Activated CD8-positive, alpha-beta T cell treated with anti-CD3 and anti-CD28 coated beads for 36 hours (primary cell): ENCODE data around the gene SSU72. TPM values are rescaled to one million over a fixed set of nuclear protein-coding genes. Genes with fewer than 3 reads are reported as not detected.
"Not testable (repeated sequence)": the region's sequence is repeated elsewhere in the genome, so short reads cannot be mapped to it uniquely, and the experiment has no call there.

ENCODE experiments used
- ATAC-seq: fragments of 200-7000 bp; cut with Tn5 transposase; one replicate; pipeline ENCODE4 v1.10.0; 2021; ENCODE audit warnings: mild to moderate bottlenecking, moderate library complexity
- CTCF ChIA-PET: fragments of 350-600 bp; sonication (Branson Sonifier 250); formaldehyde crosslinking; loops from one replicate; lab custom pipeline; 2021; ENCODE audit warnings: antibody characterized with exemption; lab: Charles Lee
- POLR2A ChIA-PET: fragments of 350-600 bp; sonication (Branson Sonifier 250); formaldehyde crosslinking; loops from one replicate; lab custom pipeline; 2021; ENCODE audit warnings: antibody characterized with exemption; lab: Charles Lee
- DNase-seq: peaks from one replicate; pipeline ENCODE4 v3.0.0-alpha.2; 2020
- H3K27ac Mint-ChIP-seq: one replicate; pipeline ENCODE4 v1.8.0; 2021; ENCODE audit warnings: mild to moderate bottlenecking, mixed read lengths
- H3K27me3 Mint-ChIP-seq: one replicate; pipeline ENCODE4 v1.8.0; 2021; ENCODE audit warnings: mixed read lengths
- H3K36me3 Mint-ChIP-seq: one replicate; pipeline ENCODE4 v1.8.0; 2021; ENCODE audit warnings: low read depth, mixed read lengths
- H3K4me1 Mint-ChIP-seq: one replicate; pipeline ENCODE4 v1.8.0; 2021; ENCODE audit warnings: low read depth, mixed read lengths
- H3K4me3 Mint-ChIP-seq: one replicate; pipeline ENCODE4 v1.8.0; 2021; ENCODE audit warnings: mild to moderate bottlenecking, moderate library complexity, mixed read lengths
- H3K9me3 Mint-ChIP-seq: one replicate; pipeline ENCODE4 v1.8.0; 2021; ENCODE audit warnings: mixed read lengths
- intact Hi-C: fragments of 100-400 bp; cut with micrococcal nuclease; formaldehyde crosslinking; loops from one replicate; pipeline ENCODE4 v1.10.0; 2022
- total RNA-seq, 2 experiments: library from RNA; stranded (reverse); gene quantifications; one replicate each; pipeline ENCODE4 v1.2.3, GENCODE V29; 2021
- TF ChIP-seq, protein P1 (sequence below): fragments of 200-600 bp; IDR thresholded peaks from one replicate; pipeline ENCODE4 v1.8.0; 2022; ENCODE audit warnings: antibody characterized with exemption, mild to moderate bottlenecking

Gene SSU72
- total RNA-seq, 2 experiments from 2014 or later = 111 to 113 TPM

DNA sequence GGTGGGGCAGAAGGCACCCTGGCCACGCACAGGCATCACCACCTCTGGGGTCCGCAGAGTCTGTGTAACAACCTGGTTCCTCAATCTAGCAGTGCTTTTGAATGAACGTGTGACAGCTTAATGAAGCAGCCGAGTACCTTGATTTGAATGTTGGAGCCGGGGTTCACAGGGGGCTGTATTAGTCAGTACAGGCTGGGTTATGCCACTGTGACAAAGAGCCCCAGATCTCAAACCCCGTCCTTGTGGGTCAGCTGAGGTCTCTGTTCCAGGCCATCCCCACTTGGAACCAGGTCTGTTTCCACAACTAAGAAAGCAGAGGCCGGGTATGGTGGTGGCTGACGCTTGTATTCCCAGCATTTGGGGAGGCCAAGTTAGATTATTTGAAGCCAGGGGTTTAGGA, 44.7 kb downstream of the SSU72 start:
- Mint-ChIP-seq H3K4me1 (no peaks in the 10 kb centered on the region), H3K9me3 (peaks cover 5% of the 10 kb centered on the region), H3K36me3 (peaks cover 33% of the 10 kb centered on the region), H3K27me3 (no peaks in the 10 kb centered on the region), H3K27ac (no peak overlapping the region), H3K4me3 (no peak overlapping the region)
- POLR2A ChIA-PET = interaction anchor here (1.0 kb wide), 1 partner anchor 19 kb away, joined by 3 read pairs; the partner anchor contains the start of gene ATAD3A
- DNase-seq (no peak), ATAC-seq (no peak)
- intact Hi-C loops = no loop called here
- CTCF ChIA-PET = interaction anchor here (1.2 kb wide), 1 partner anchor 12 kb away, joined by 3 read pairs; no protein-coding TSS in a partner anchor
- TF ChIP-seq, protein P1, sequence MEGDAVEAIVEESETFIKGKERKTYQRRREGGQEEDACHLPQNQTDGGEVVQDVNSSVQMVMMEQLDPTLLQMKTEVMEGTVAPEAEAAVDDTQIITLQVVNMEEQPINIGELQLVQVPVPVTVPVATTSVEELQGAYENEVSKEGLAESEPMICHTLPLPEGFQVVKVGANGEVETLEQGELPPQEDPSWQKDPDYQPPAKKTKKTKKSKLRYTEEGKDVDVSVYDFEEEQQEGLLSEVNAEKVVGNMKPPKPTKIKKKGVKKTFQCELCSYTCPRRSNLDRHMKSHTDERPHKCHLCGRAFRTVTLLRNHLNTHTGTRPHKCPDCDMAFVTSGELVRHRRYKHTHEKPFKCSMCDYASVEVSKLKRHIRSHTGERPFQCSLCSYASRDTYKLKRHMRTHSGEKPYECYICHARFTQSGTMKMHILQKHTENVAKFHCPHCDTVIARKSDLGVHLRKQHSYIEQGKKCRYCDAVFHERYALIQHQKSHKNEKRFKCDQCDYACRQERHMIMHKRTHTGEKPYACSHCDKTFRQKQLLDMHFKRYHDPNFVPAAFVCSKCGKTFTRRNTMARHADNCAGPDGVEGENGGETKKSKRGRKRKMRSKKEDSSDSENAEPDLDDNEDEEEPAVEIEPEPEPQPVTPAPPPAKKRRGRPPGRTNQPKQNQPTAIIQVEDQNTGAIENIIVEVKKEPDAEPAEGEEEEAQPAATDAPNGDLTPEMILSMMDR = no peak

DNA sequence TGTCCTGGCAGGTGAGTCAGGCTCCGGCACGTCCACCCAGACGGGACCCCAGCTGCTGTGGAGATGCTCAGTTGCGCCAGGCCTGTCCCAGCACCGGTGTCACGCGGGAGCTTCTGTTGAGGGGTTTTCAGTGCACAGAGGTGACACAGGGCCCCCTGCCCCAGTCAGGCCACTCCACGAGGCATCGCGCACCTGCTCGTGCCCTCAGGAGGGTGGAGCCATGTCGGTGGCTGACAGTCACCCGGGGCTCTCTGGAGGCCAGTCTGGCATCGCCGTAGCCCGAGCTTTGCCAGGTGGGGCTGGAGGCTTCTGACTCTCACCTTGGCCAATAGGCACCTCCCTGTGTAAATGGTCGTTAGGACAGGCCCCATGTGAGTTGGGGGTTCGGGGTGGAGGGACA, 45.3 kb downstream of the SSU72 start:
- CTCF ChIA-PET = no interaction called here
- intact Hi-C loops = no loop called here
- no peak for DNase-seq
- Mint-ChIP-seq H3K27ac (no peak overlapping the region), H3K9me3 (peaks cover 5% of the 10 kb centered on the region), H3K4me3 (no peak overlapping the region), H3K4me1 (no peaks in the 10 kb centered on the region), H3K27me3 (no peaks in the 10 kb centered on the region), H3K36me3 (peaks cover 33% of the 10 kb centered on the region)
- no peak for ATAC-seq
- TF ChIP-seq, protein P1 = no peak
- POLR2A ChIA-PET = interaction anchor here (1.0 kb wide), 1 partner anchor 18 kb away, joined by 3 read pairs; the partner anchor contains the start of gene ATAD3A

DNA sequence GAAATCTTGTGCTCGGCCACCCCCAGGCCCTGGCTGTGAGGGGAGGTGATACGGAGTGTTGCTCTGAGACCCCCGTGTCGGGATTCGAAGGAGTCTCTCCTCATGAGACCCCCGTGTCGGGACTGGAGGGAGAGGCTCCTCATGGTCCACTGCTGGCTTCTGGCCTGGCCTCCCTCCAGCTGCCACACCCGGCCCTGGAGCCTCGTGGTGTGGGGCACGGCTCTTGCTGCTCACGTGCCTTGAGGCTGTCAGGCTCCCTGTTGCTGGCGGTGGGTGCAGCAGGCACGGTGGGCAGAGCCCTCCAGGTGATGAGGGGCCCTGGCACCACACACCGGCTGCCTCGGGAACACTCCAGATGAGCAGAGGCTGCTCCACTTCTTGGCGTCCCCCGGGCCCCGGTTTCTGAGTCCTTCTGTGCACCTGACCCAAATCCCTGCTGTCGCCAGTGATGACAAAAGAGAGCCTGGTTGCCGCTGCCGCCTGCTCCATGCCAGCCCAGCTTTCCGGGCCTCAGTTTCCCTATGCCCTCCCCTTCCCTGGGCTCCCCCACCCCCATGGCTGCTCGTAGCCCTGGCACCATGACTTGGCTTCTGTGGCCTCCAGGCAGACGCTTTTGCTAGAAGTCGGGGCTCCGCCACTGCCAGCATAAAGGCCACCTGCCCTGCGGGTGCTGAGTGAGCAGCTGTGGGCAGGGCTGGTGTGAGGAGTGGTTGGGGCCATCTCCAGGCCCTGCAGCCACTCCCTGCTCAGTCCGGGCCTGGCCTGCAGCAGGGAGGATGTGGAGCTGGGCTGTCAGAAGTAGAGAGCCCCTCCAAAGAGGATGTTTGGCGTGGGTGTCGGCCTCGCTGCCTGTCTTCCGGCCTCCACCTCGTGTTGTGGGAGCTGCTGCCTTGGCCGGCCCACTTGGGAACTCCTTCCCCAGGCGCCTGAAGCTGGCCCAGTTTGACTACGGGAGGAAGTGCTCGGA, 46.1 kb downstream of the SSU72 start:
- no peaks in the 10 kb centered on the region for H3K27me3 Mint-ChIP-seq
- H3K36me3 Mint-ChIP-seq = peaks cover 34% of the 10 kb centered on the region
- no peak for ATAC-seq
- ChIA-PET POLR2A (interaction anchor here (1.0 kb wide), 1 partner anchor 17 kb away, joined by 3 read pairs; the partner anchor contains the start of gene ATAD3A), CTCF (no interaction called here)
- H3K4me1 Mint-ChIP-seq = no peaks in the 10 kb centered on the region
- no peak for DNase-seq
- H3K4me3 Mint-ChIP-seq = no peak overlapping the region
- intact Hi-C loops = no loop called here
- H3K27ac Mint-ChIP-seq = no peak overlapping the region
- TF ChIP-seq, protein P1 = no peak
- peaks cover 5% of the 10 kb centered on the region for H3K9me3 Mint-ChIP-seq

DNA sequence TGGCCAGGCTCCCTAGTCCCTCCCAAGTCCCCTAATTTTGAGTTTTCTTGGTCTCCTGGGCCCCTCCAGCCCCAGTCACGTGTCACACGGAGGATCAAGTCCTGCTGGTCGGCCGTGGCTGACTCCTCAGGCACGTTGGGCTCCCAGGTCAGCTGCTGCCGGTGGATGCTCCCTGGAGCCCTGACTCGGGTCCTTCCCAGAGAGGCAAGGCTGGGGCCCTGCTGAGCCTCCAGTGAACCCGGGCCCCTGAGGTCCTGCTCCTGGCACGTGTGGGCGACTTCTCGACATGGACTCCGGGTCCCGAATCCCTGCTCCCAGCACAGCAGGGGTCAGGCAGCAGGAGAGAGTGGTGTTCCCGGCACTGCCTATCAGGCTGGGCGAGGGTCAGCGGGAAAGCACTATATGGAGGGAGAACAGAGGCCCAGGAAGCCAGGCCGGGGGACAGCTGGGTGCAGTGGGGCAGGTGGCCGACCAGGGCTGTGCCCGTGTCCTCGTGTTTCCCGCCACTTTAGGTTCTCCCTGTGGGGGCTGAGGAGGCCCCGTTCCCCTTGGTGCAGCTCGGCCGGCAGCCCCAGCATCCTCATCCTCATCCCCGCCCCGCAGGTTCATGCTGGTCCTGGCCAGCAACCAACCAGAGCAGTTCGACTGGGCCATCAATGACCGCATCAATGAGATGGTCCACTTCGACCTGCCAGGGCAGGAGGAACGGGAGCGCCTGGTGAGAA, 47.4 kb downstream of the SSU72 start:
- H3K9me3 Mint-ChIP-seq = peaks cover 5% of the 10 kb centered on the region
- peaks cover 36% of the 10 kb centered on the region for H3K36me3 Mint-ChIP-seq
- ATAC-seq = no peak
- no peaks in the 10 kb centered on the region for H3K27me3 Mint-ChIP-seq
- intact Hi-C loops = no loop called here
- no peak for DNase-seq
- CTCF ChIA-PET = no interaction called here
- TF ChIP-seq, protein P1 = no peak
- H3K27ac Mint-ChIP-seq = no peak overlapping the region
- POLR2A ChIA-PET = interaction anchor here (0.6 kb wide), 1 partner anchor 129 kb away, joined by 3 read pairs; no protein-coding TSS in a partner anchor
- H3K4me1 Mint-ChIP-seq = no peaks in the 10 kb centered on the region
- no peak overlapping the region for H3K4me3 Mint-ChIP-seq

DNA sequence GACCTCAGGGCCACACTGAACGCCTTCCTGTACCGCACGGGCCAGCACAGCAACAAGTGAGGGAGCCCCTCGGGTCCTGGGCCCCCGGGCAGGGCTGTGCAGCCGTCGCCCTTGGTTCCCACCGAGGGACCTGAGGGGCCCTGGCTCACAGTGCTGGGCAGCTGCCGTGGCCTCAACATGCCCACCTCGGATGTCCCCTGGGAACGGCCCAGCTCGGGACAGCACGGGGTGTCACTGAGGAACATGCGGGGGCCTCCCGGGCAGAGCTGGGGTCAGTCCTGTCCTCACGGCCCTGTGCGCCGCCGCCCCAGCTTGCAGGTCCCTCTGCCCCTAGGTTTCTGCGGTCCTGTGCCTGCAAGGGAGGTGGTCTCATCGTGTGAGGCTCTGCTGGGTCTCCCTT, 48.2 kb downstream of the SSU72 start:
- H3K27ac Mint-ChIP-seq, H3K9me3 Mint-ChIP-seq, H3K27me3 Mint-ChIP-seq, CTCF ChIA-PET, H3K4me3 Mint-ChIP-seq, POLR2A ChIA-PET, H3K4me1 Mint-ChIP-seq, ATAC-seq, DNase-seq, intact Hi-C loops: not testable (repeated sequence)
- H3K36me3 Mint-ChIP-seq = peaks cover 34% of the 10 kb centered on the region

DNA sequence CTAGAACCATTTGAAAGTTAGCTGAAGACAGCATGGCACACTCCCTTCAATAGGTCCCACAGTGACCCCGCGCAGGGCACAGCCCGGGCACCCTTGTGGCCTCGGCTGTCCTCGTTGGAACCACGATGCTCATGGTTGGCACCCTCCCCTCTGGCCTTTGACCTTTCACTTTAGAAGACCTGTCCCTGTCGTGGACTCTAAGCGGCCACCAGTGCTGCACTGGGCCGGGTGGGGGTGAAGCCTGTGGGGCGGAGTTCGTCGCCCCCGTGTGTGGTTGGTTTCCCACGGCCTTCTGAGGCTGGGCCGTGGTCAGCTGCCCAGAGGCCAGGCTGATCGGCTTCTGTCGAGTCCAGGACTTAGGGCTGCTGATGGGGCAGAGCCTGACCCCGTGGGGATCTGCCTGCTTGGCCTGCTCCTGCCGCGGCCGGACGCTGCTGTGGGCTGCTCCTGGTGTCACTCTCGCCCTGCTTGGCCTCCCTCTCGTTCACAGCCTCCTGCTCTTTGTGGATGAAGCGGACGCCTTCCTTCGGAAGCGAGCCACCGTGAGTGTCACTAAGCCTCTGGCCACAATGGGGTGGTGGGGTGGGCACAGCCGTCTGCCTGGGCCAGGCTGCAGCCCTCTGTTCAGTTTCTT, 49.8 kb downstream of the SSU72 start:
- H3K9me3 Mint-ChIP-seq, intact Hi-C loops, H3K4me3 Mint-ChIP-seq, H3K27me3 Mint-ChIP-seq, DNase-seq, ATAC-seq, H3K4me1 Mint-ChIP-seq, POLR2A ChIA-PET, CTCF ChIA-PET, H3K27ac Mint-ChIP-seq: not testable (repeated sequence)
- H3K36me3 Mint-ChIP-seq = peaks cover 27% of the 10 kb centered on the region

DNA sequence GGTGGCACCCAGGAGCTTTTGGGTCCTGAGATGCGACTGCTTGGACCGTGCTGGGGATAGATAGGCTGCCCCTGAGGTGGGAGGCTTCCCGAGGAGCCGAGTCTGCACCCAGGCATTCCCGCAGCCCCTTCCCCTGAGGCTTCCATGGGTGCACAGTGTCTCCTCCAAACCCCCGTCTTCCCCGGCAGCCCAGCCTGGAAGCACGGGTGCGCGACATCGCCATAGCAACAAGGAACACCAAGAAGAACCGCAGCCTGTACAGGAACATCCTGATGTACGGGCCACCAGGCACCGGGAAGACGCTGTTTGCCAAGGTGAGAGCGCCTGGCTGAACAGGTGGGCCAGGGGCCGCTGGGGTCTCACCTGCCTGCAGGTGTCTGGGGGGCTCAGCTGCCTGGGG, 51.0 kb downstream of the SSU72 start:
- ATAC-seq, H3K4me1 Mint-ChIP-seq, intact Hi-C loops, CTCF ChIA-PET, DNase-seq, H3K27me3 Mint-ChIP-seq, H3K4me3 Mint-ChIP-seq, H3K9me3 Mint-ChIP-seq, H3K27ac Mint-ChIP-seq, POLR2A ChIA-PET: not testable (repeated sequence)
- peaks cover 23% of the 10 kb centered on the region for H3K36me3 Mint-ChIP-seq
